ENCODE results near the gene MTCH1. TPM values are rescaled to one million over a fixed set of nuclear protein-coding genes. Genes with fewer than 3 reads are reported as not detected.
A peak's percentile ranks its signal among the peaks of the same experiment; 100 is the strongest.

MTCH1 gene
- total and polyA plus RNA-seq, 10 donors = 87.3 to 191 (median 158) TPM

DNA sequence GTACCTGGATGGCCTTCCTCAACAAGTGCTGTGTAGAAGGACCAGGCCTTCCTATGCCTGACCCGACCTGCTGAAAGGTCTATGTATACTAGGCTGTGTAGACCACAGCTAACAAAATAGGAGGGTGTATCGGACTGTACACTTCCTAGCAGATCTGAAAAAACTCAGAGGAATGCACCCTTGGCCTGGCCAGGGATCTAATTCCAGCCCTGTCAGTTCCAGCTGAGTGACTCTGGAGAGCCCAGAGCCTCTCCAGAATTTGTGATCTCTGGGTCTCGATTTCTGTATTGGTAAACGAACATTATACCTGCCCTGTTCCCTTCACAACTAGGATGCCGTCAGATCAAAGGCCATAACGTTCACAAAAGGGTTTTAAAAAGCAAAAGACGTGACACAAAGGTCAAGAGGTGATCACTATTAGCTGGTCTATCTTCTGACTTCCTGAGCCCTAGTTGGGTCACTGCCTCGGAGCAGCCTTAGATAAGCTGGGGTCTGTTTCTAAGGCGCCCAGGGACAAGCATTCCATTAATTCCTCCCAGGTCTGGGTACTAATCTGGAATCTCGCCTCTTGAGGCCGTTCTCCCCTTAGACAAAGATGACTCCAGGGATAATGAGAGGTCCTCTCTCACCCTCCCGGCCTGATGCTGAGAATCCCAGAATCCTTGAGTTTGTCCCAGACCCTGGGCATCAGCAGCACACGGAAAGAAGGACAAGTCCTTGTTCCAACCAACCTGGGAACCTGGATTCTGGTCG lies 13.9 kb downstream of the MTCH1 start:
- H3K9me3 ChIP-seq = no peaks in the 10 kb centered on the region
- intact Hi-C loops (cut with DNase I; ENCODE audit: low total_unique reads) = no loop called here
- H3K27ac ChIP-seq = no peak overlapping the region
- H3K36me3 ChIP-seq = peaks cover 16 to 100% (median 100%) of the 10 kb centered on the region in 6 donors
- WGBS, 5 donors = 75 to 90% (median 87%) methylated on average over 10 to 14 of the region's 14 CpGs
- no peak for TF ChIP-seq POLR2A (IDR thresholded peaks at IDR 0.05)
- no peak for TF ChIP-seq POLR2AphosphoS5 (IDR thresholded peaks at IDR 0.05)
- TF ChIP-seq, protein P1, sequence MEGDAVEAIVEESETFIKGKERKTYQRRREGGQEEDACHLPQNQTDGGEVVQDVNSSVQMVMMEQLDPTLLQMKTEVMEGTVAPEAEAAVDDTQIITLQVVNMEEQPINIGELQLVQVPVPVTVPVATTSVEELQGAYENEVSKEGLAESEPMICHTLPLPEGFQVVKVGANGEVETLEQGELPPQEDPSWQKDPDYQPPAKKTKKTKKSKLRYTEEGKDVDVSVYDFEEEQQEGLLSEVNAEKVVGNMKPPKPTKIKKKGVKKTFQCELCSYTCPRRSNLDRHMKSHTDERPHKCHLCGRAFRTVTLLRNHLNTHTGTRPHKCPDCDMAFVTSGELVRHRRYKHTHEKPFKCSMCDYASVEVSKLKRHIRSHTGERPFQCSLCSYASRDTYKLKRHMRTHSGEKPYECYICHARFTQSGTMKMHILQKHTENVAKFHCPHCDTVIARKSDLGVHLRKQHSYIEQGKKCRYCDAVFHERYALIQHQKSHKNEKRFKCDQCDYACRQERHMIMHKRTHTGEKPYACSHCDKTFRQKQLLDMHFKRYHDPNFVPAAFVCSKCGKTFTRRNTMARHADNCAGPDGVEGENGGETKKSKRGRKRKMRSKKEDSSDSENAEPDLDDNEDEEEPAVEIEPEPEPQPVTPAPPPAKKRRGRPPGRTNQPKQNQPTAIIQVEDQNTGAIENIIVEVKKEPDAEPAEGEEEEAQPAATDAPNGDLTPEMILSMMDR (IDR thresholded peaks at IDR 0.05 in 8 of 11, conservative IDR thresholded peaks at IDR 0.05 in 3 of 11) = no peak
- no peak overlapping the region for H3K4me3 ChIP-seq
- DNase-seq = no peak
- H3K27me3 ChIP-seq (replicated peaks in 1 of 7) = no peaks in the 10 kb centered on the region
- no peaks in the 10 kb centered on the region for H3K4me1 ChIP-seq

DNA sequence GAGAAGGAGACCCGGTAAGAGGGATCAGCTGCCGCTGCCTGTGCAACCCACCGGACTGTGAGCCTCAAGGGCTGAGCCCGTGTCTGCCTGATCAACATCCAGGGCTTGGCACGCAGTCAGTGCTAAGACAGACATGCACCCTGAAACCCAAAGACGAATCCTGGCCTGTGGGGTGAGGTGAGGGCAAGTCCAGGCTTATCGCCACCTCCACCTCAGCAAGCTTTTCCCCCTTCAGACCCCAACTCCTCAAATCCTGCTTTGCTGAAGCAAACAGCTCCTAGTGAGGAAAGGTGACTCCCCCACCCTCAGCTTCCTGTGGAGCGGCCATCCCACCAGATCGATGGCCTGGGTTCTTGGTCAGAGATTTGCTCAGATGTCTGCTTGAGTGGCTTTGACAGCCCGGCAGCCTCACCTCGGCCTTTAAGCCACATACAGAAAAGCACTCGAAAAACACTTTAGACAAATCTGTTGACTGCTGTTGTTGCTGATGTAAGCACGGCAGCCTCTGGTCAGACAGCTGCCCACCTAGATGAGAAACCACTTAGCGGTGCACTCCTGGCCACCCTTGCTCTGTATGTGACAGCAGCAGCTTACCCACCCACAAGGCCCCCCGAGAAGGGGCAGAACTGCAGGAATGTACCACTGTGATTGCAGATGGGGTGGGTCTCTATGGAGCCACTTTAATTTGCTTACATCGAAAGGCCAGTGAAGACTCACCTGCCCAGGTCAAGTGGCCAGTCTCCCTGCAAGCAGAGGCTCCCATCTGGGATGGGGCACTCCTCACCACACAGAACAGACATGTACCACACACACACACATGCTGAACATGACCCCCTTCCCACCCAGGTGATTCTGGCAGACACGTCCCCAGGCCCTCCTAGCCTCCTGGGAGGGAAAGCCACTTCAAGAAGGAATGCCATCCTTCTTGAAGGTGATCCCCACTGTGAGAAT lies 14.8 kb downstream of the MTCH1 start:
- H3K27ac ChIP-seq = no peak overlapping the region
- peaks cover 12 to 100% (median 96%) of the 10 kb centered on the region in 6 donors for H3K36me3 ChIP-seq
- TF ChIP-seq POLR2A (IDR thresholded peaks at IDR 0.05) (no peak), POLR2AphosphoS5 (IDR thresholded peaks at IDR 0.05) (peak in 2 of 3 donors; percentile 17 to 26)
- no peak overlapping the region for H3K4me3 ChIP-seq
- WGBS, 5 donors = 81 to 90% (median 88%) methylated on average over 16 to 17 of the region's 17 CpGs
- H3K9me3 ChIP-seq = no peaks in the 10 kb centered on the region
- intact Hi-C loops (cut with DNase I; ENCODE audit: low total_unique reads) = no loop called here
- H3K27me3 ChIP-seq (replicated peaks in 1 of 7) = no peaks in the 10 kb centered on the region
- DNase-seq = peak; percentile 47
- no peaks in the 10 kb centered on the region for H3K4me1 ChIP-seq

DNA sequence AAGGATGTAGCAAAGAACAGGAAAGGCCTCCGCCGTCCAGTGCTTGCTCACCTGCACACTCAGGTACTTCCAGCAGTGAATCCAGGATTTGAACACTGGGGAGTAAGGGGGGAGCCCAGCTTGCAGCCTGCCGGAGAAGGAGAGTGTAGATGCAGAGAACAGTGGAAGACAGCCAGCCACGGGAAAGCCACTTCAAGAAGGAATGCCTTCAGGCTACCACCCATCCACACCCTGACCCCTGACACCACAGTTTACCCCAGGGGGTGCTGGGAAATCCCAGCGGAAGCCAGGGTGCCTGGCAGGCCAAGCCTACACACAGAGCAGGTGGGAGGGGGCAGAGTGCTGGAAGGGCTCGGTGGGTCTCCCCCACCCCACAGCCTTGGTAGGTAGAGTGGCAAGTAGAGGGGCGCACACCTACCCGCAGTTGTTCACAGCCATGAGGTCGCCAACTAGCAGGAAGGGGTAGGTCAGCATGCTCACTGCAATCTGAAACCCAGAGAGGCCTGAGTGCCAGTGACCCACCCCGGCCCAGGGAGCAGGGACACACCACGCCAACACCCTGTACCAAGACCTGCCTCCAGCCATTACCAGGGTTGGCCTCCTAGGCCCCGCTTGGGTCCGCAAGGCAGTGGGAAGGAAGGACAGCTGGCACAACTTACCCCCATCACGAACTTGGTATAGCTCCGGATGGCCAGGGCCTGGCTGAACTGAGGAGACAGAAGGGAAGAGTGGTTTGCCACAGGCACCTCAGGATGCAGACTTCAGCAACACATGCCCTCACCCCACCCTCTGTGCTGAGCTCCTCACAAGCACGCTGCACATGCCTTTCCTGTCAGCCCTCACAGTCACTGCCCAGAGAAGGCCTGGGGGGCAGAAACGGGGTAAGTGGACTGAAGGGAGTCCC lies 15.8 kb downstream of the MTCH1 start:
- TF ChIP-seq, protein P1 (IDR thresholded peaks at IDR 0.05 in 8 of 11, conservative IDR thresholded peaks at IDR 0.05 in 3 of 11) = no peak
- TF ChIP-seq POLR2AphosphoS5 (IDR thresholded peaks at IDR 0.05) (no peak), POLR2A (IDR thresholded peaks at IDR 0.05) (no peak)
- no peaks in the 10 kb centered on the region for H3K9me3 ChIP-seq
- intact Hi-C loops (cut with DNase I; ENCODE audit: low total_unique reads) = loop anchor here (10.0 kb wide), 1 partner anchor 65 kb away; no protein-coding TSS in a partner anchor
- H3K27ac ChIP-seq = no peak overlapping the region
- H3K4me1 ChIP-seq = no peaks in the 10 kb centered on the region
- peaks cover 10 to 91% (median 86%) of the 10 kb centered on the region in 6 donors for H3K36me3 ChIP-seq
- H3K4me3 ChIP-seq = no peak overlapping the region
- 89 to 97% (median 93%) methylated on average over 17 of the region's 17 CpGs for WGBS, 5 donors
- H3K27me3 ChIP-seq (replicated peaks in 1 of 7) = no peaks in the 10 kb centered on the region
- DNase-seq = peak; percentile 58

DNA sequence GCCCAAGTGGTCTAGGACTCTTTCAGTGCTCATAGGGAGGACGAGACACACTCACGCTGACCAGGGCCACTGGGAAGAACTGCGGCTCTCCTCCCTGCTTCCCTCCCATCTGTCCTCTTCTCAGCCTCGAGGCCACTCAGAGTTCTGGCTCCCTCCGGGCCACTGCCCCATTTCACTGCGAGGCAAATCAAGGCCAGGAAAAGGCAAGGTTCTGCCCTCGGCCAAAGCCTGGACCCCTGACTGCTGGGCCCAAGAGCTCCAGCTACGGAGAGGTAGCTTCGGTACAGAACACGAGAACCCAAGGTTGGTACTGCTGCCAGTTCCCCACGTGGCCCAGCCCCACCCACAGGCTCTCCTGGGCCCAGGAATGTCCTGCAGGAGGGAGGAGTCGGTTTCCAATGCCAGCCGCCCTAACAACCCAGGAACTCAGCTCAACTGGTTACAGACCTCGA lies 16.7 kb downstream of the MTCH1 start:
- no peak overlapping the region for H3K27ac ChIP-seq
- peak; percentile 32 for DNase-seq

More for the DNA sequence above, 16.7 kb downstream of the MTCH1 start:
- peaks cover 0 to 9% (median 8%) of the 10 kb centered on the region in 6 donors for H3K4me1 ChIP-seq
- 87 to 95% (median 92%) methylated on average over 9 to 14 of the region's 14 CpGs for WGBS, 5 donors
- H3K4me3 ChIP-seq = no peak overlapping the region
- TF ChIP-seq, protein P1 (IDR thresholded peaks at IDR 0.05 in 8 of 11, conservative IDR thresholded peaks at IDR 0.05 in 3 of 11) = no peak
- TF ChIP-seq POLR2AphosphoS5 (IDR thresholded peaks at IDR 0.05) = peak in 1 of 3 donors; percentile 23
- no peaks in the 10 kb centered on the region for H3K9me3 ChIP-seq
- peaks cover 9 to 82% (median 77%) of the 10 kb centered on the region in 6 donors for H3K36me3 ChIP-seq
- H3K27me3 ChIP-seq (replicated peaks in 1 of 7) = no peaks in the 10 kb centered on the region
- intact Hi-C loops (cut with DNase I; ENCODE audit: low total_unique reads) = loop anchor here (10.0 kb wide), 1 partner anchor 64 kb away; no protein-coding TSS in a partner anchor
